Measurements from ENCODE around the gene LYSMD4. TPM values are rescaled to one million over a fixed set of nuclear protein-coding genes. Genes with fewer than 3 reads are reported as not detected.
A peak's percentile ranks its signal among the peaks of the same experiment; 100 is the strongest.

The LYSMD4 gene
- total RNA-seq, 5 donors from 2014 or later (not counting 1 experiment from before 2014, with no cell fraction given) = 12.6 to 26.5 (median 17.6) TPM

DNA sequence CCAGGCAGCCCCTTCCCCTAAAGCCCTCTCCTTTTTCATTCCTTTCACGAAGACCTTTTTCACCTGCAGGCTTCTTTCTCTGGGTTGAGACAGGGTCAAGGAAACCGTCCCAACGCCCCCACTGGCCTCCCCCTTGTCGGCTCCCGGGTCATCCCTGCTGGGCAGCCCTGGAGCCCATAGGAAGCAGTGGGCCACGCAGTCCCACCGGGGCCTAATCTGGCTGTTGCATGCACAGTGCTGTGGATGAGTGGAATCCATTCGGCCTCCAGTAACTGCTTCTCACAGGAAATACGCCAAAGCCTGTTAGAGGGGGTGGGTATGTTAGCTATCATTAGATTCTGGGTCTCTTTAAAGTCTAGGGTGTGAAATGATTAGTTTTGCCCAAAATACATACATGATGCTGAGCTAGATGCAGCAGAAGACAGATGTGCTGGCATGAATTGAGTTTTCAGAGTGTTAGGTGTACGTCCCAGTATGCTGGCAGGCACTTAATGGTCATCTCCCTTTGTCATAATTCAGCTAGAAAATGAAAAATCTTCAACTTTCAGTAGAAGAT, 16.6 kb downstream of the LYSMD4 start:
- H3K9me3 Mint-ChIP-seq = no peaks in the 10 kb centered on the region
- peaks cover 33 to 37% (median 37%) of the 10 kb centered on the region in 3 donors for H3K4me1 Mint-ChIP-seq
- no peak overlapping the region for H3K4me3 Mint-ChIP-seq
- H3K27ac ChIP-seq (ENCODE audit: low read length) = no peak overlapping the region
- CTCF ChIA-PET = interaction anchor here (0.6 to 0.9 kb wide), 2 partner anchors 12 to 433 kb away, joined by 3 to 5 read pairs; no protein-coding TSS in a partner anchor
- H3K9me3 ChIP-seq = no peaks in the 10 kb centered on the region
- peaks cover 5 to 19% of the 10 kb centered on the region in 2 donors for H3K36me3 ChIP-seq (ENCODE audit: control insufficient read depth in 2 of 2, extremely low read depth in 1 of 2, insufficient read depth in 1 of 2, low read length in 1 of 2)
- H3K27ac Mint-ChIP-seq = no peak overlapping the region
- WGBS (ENCODE audit: insufficient coverage) = 97% methylated on average over 9 of the region's 10 CpGs
- POLR2A ChIA-PET = no interaction called here
- no peaks in the 10 kb centered on the region for H3K27me3 ChIP-seq (replicated peaks in 1 of 2; ENCODE audit: control insufficient read depth in 2 of 2, extremely low read depth in 1 of 2, insufficient read depth in 2 of 2, low read length in 1 of 2)
- peaks cover 19% of the 10 kb centered on the region for H3K36me3 Mint-ChIP-seq
- no peak overlapping the region for H3K4me3 ChIP-seq (ENCODE audit: control insufficient read depth in 1 of 2, extremely low read depth in 1 of 2, low read length in 1 of 2)
- DNase-seq (no peak), ATAC-seq (replicated peaks in 1 of 4) (no peak)
- H3K4me1 ChIP-seq (ENCODE audit: control insufficient read depth in 1 of 2, extremely low read depth in 1 of 2, insufficient read depth in 2 of 2, low read length in 2 of 2) = peaks cover 19 to 20% of the 10 kb centered on the region in 2 experiments
- no peaks in the 10 kb centered on the region for H3K27me3 Mint-ChIP-seq

DNA sequence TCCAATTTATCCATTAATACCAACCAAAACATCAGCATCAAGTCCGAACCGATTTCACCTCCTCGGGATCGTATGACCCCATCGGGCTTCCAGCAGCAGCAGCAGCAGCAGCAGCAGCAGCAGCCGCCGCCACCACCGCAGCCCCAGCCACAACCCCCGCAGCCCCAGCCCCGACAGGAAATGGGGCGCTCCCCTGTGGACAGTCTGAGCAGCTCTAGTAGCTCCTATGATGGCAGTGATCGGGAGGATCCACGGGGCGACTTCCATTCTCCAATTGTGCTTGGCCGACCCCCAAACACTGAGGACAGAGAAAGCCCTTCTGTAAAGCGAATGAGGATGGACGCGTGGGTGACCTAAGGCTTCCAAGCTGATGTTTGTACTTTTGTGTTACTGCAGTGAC, 20.8 kb downstream of the LYSMD4 start:
- Mint-ChIP-seq H3K4me1 (peaks cover 25 to 31% (median 27%) of the 10 kb centered on the region in 3 donors), H3K27me3 (no peaks in the 10 kb centered on the region), H3K27ac (peak overlapping the region in 1 of 2 donors; percentile 48), H3K36me3 (peaks cover 44% of the 10 kb centered on the region), H3K4me3 (no peak overlapping the region), H3K9me3 (no peaks in the 10 kb centered on the region)
- CTCF ChIA-PET = no interaction called here
- WGBS (ENCODE audit: insufficient coverage) = 96% methylated on average over 4 of the region's 18 CpGs
- Histone ChIP-seq H3K27me3 (replicated peaks in 1 of 2; ENCODE audit: control insufficient read depth in 2 of 2, extremely low read depth in 1 of 2, insufficient read depth in 2 of 2, low read length in 1 of 2) (no peaks in the 10 kb centered on the region), H3K27ac (ENCODE audit: low read length) (no peak overlapping the region), H3K36me3 (ENCODE audit: control insufficient read depth in 2 of 2, extremely low read depth in 1 of 2, insufficient read depth in 1 of 2, low read length in 1 of 2) (peaks cover 3 to 32% of the 10 kb centered on the region in 2 donors), H3K4me3 (ENCODE audit: control insufficient read depth in 1 of 2, extremely low read depth in 1 of 2, low read length in 1 of 2) (no peak overlapping the region), H3K9me3 (no peaks in the 10 kb centered on the region), H3K4me1 (ENCODE audit: control insufficient read depth in 1 of 2, extremely low read depth in 1 of 2, insufficient read depth in 2 of 2, low read length in 2 of 2) (peaks cover 6 to 8% of the 10 kb centered on the region in 2 experiments)
- ATAC-seq (replicated peaks in 1 of 4) (peak in 2 of 4 experiments; percentile 20 to 48), DNase-seq (peak in 1 of 35 experiments; percentile 15)
- POLR2A ChIA-PET = no interaction called here

DNA sequence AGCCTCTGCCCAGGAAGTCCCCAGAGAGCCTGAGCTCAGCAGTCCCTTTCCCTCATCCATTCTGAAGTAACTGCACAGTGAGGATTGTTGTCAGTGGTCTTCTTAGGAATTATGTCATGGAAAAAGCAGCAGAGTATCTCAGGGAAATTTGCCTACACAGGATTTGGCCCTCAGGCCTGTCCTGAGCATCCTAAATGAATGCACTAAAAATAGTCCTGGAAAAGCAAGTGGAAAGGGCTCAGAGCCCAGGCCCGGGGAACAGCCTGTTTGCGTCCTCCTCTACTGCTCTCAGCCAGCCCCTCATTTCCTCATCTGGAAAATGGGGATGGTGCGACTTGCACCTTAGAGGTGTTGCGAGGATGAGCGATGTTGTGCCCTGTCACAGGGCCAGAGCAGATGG, 21.6 kb downstream of the LYSMD4 start:
- H3K27me3 Mint-ChIP-seq = no peaks in the 10 kb centered on the region
- peak overlapping the region in 1 of 2 donors; percentile 5 for H3K27ac Mint-ChIP-seq
- H3K36me3 Mint-ChIP-seq = peaks cover 44% of the 10 kb centered on the region
- Histone ChIP-seq H3K36me3 (ENCODE audit: control insufficient read depth in 2 of 2, extremely low read depth in 1 of 2, insufficient read depth in 1 of 2, low read length in 1 of 2) (peaks cover 3 to 32% of the 10 kb centered on the region in 2 donors), H3K27me3 (replicated peaks in 1 of 2; ENCODE audit: control insufficient read depth in 2 of 2, extremely low read depth in 1 of 2, insufficient read depth in 2 of 2, low read length in 1 of 2) (no peaks in the 10 kb centered on the region), H3K4me3 (ENCODE audit: control insufficient read depth in 1 of 2, extremely low read depth in 1 of 2, low read length in 1 of 2) (no peak overlapping the region), H3K9me3 (no peaks in the 10 kb centered on the region), H3K4me1 (ENCODE audit: control insufficient read depth in 1 of 2, extremely low read depth in 1 of 2, insufficient read depth in 2 of 2, low read length in 2 of 2) (peaks cover 13 to 15% of the 10 kb centered on the region in 2 experiments), H3K27ac (ENCODE audit: low read length) (no peak overlapping the region)
- no peaks in the 10 kb centered on the region for H3K9me3 Mint-ChIP-seq
- POLR2A ChIA-PET = no interaction called here
- DNase-seq = no peak
- H3K4me1 Mint-ChIP-seq = peaks cover 33 to 39% (median 35%) of the 10 kb centered on the region in 3 donors
- ATAC-seq (replicated peaks in 1 of 4) = no peak
- no peak overlapping the region for H3K4me3 Mint-ChIP-seq
- CTCF ChIA-PET = interaction anchor here in 1 of 2 donors (0.6 kb wide), 1 partner anchor 22 kb away, joined by 3 read pairs; the partner anchor contains the start of gene LYSMD4
- WGBS (ENCODE audit: insufficient coverage) = 100% methylated on average over 2 of the region's 5 CpGs

DNA sequence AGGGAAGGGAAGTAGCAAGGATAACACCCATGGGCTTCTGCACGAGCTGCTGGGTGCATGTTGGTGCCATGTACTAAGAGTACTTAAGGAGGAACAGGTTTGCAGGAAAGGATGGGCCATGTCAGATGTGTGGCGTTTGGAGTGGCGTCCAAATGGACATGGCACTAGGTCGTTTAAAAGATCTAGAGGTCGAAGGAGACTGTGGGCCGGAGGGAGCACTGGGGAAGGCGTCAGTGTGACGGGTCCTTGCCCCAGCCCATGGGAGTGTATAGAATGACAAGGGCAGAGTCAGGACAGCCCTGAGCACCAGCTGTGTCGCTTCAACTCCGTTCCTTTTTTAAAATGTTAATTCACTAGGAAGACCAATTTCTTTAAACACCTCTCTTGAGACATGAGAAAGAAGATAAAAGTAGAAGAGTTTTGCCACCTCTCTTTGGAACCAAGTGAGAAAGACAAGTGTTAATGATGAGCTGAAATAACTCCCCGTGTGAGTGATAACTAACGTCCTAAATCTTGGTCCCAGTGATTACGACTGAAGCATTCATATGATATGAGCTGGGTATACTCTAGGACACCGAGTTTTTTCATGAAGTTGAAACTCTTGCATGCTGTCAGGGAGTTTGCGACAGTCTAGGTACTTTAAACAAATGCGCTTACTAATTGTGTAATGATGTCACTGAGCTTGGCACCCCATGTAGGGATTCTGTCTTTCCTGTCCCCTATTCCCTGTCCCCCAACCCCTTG, 23.8 kb downstream of the LYSMD4 start:
- WGBS (ENCODE audit: insufficient coverage) = 95% methylated on average over 12 of the region's 16 CpGs
- POLR2A ChIA-PET = no interaction called here
- peaks cover 38% of the 10 kb centered on the region for H3K36me3 Mint-ChIP-seq

DNA sequence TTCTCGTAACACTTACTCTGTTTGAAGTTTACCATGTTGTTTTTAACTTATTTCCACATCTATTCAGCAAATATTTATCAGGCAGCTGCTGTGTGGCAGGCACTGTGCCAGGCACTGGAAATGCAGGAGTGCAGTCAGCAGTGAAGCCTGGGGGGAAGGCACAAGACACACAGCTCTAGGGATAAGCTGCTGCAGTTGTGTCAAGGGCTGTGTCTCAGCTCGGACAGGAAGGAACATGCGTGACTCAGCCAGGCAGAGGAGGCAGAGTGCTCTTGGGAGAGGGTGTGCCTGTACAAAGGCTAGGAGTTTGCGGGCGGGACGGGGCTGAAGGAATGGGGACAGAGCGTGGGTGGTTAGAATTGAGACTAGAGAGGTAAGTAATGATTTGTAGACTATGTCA, 24.7 kb downstream of the LYSMD4 start:
- Histone ChIP-seq H3K36me3 (ENCODE audit: control insufficient read depth in 2 of 2, extremely low read depth in 1 of 2, insufficient read depth in 1 of 2, low read length in 1 of 2) (peaks cover 3 to 30% of the 10 kb centered on the region in 2 donors), H3K27me3 (replicated peaks in 1 of 2; ENCODE audit: control insufficient read depth in 2 of 2, extremely low read depth in 1 of 2, insufficient read depth in 2 of 2, low read length in 1 of 2) (no peaks in the 10 kb centered on the region), H3K4me3 (ENCODE audit: control insufficient read depth in 1 of 2, extremely low read depth in 1 of 2, low read length in 1 of 2) (no peak overlapping the region), H3K27ac (ENCODE audit: low read length) (no peak overlapping the region), H3K4me1 (ENCODE audit: control insufficient read depth in 1 of 2, extremely low read depth in 1 of 2, insufficient read depth in 2 of 2, low read length in 2 of 2) (peaks cover 17 to 21% of the 10 kb centered on the region in 2 experiments), H3K9me3 (no peaks in the 10 kb centered on the region)
- Mint-ChIP-seq H3K4me3 (peak overlapping the region in 1 of 3 donors; percentile 21), H3K27me3 (no peaks in the 10 kb centered on the region), H3K4me1 (peaks cover 50 to 59% (median 54%) of the 10 kb centered on the region in 3 donors), H3K27ac (peak overlapping the region in 1 of 2 donors; percentile 4), H3K9me3 (no peaks in the 10 kb centered on the region), H3K36me3 (peaks cover 38% of the 10 kb centered on the region)
- WGBS (ENCODE audit: insufficient coverage) = 92% methylated on average over 7 of the region's 7 CpGs
- CTCF ChIA-PET = interaction anchor here in 1 of 2 donors (1.3 kb wide), 1 partner anchor 28 kb away, joined by 3 read pairs; no protein-coding TSS in a partner anchor
- DNase-seq (no peak), ATAC-seq (replicated peaks in 1 of 4) (no peak)
- POLR2A ChIA-PET = no interaction called here

More for the DNA sequence above, 23.8 kb downstream of the LYSMD4 start:
- H3K4me3 Mint-ChIP-seq = no peak overlapping the region
- H3K4me1 Mint-ChIP-seq = peaks cover 41 to 51% (median 45%) of the 10 kb centered on the region in 3 donors
- no peaks in the 10 kb centered on the region for H3K9me3 ChIP-seq
- H3K36me3 ChIP-seq (ENCODE audit: control insufficient read depth in 2 of 2, extremely low read depth in 1 of 2, insufficient read depth in 1 of 2, low read length in 1 of 2) = peaks cover 3 to 32% of the 10 kb centered on the region in 2 donors
- DNase-seq (no peak), ATAC-seq (replicated peaks in 1 of 4) (no peak)
- peaks cover 17% of the 10 kb centered on the region in 2 experiments for H3K4me1 ChIP-seq (ENCODE audit: control insufficient read depth in 1 of 2, extremely low read depth in 1 of 2, insufficient read depth in 2 of 2, low read length in 2 of 2)
- H3K27ac Mint-ChIP-seq = peak overlapping the region; percentile 4 to 22
- H3K27ac ChIP-seq (ENCODE audit: low read length) = no peak overlapping the region
- no peaks in the 10 kb centered on the region for H3K9me3 Mint-ChIP-seq
- no peaks in the 10 kb centered on the region for H3K27me3 ChIP-seq (replicated peaks in 1 of 2; ENCODE audit: control insufficient read depth in 2 of 2, extremely low read depth in 1 of 2, insufficient read depth in 2 of 2, low read length in 1 of 2)
- H3K4me3 ChIP-seq (ENCODE audit: control insufficient read depth in 1 of 2, extremely low read depth in 1 of 2, low read length in 1 of 2) = no peak overlapping the region
- H3K27me3 Mint-ChIP-seq = no peaks in the 10 kb centered on the region
- CTCF ChIA-PET = no interaction called here

DNA sequence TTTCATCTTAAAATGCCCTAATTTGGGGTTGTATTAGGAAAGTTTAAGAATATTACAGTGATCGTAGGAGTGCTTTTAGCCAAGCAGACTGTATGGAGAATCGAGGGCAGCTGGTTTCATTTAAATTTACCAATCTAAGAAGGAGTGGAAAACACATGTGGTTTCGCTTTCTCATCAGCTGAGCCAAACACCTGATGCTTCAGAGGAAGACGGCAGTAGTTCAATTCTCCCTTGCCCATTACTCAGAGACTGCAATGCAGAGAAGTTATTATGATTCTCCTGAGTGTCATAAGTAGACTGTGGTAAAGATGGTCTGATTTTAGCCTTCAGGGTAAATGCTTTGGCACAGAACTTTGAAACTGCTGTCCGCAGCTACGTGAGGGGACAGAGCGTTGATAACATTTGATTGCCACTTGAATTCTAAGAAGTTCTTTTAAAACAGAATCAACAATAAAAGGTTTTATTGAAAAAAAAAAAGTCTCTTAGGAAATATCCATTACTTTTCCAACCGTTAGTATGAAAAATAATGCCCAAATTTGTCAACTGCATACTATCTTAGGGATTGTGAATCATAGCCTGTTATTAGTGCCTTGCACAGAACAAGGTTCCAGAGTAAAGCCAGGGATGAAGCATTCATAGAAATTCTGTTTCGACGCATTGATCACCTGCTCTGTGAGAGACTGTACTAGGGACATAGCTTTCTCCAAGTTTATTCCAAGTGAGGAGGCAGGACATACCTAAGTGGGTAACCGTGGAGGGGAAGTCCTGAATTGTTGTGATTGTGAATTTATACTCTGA, 25.6 kb downstream of the LYSMD4 start:
- Mint-ChIP-seq H3K27ac (peak overlapping the region; percentile 85), H3K36me3 (peaks cover 34% of the 10 kb centered on the region), H3K4me3 (peak overlapping the region; percentile 74 to 83 (median 80)), H3K27me3 (no peaks in the 10 kb centered on the region), H3K4me1 (peaks cover 56 to 66% (median 63%) of the 10 kb centered on the region in 3 donors), H3K9me3 (no peaks in the 10 kb centered on the region)
- ATAC-seq (replicated peaks in 1 of 4) (peak; percentile 46 to 69 (median 60)), DNase-seq (peak in 6 of 35 experiments; percentile 13 to 52 (median 32))
- Histone ChIP-seq H3K4me3 (ENCODE audit: control insufficient read depth in 1 of 2, extremely low read depth in 1 of 2, low read length in 1 of 2) (peak overlapping the region in 1 of 2 donors; percentile 24), H3K4me1 (ENCODE audit: control insufficient read depth in 1 of 2, extremely low read depth in 1 of 2, insufficient read depth in 2 of 2, low read length in 2 of 2) (peaks cover 17 to 29% of the 10 kb centered on the region in 2 experiments), H3K27ac (ENCODE audit: low read length) (no peak overlapping the region), H3K9me3 (no peaks in the 10 kb centered on the region), H3K27me3 (replicated peaks in 1 of 2; ENCODE audit: control insufficient read depth in 2 of 2, extremely low read depth in 1 of 2, insufficient read depth in 2 of 2, low read length in 1 of 2) (no peaks in the 10 kb centered on the region), H3K36me3 (ENCODE audit: control insufficient read depth in 2 of 2, extremely low read depth in 1 of 2, insufficient read depth in 1 of 2, low read length in 1 of 2) (peaks cover 0 to 24% of the 10 kb centered on the region in 2 donors)
- CTCF ChIA-PET = interaction anchor here in 1 of 2 donors (0.7 to 1.3 kb wide), 4 partner anchors 29 to 436 kb away, joined by 3 to 5 read pairs (median 3); no protein-coding TSS in a partner anchor
- POLR2A ChIA-PET = interaction anchor here in 1 of 2 donors (0.7 kb wide), 1 partner anchor 361 kb away, joined by 3 read pairs; no protein-coding TSS in a partner anchor
- 100% methylated on average over 1 of the region's 11 CpGs for WGBS (ENCODE audit: insufficient coverage)

All from T-cell (primary cell).